Left hindlimb (tissue), 1 donor: ENCODE results near the gene KRT15.
"Not testable (repeated sequence)": the region's sequence is repeated elsewhere in the genome, so short reads cannot be mapped to it uniquely, and the experiment has no call there.

Experiments used
- DNase-seq: peaks from one replicate; pipeline ENCODE4 v3.0.0-alpha.2; 2018

The KRT15 gene

DNA sequence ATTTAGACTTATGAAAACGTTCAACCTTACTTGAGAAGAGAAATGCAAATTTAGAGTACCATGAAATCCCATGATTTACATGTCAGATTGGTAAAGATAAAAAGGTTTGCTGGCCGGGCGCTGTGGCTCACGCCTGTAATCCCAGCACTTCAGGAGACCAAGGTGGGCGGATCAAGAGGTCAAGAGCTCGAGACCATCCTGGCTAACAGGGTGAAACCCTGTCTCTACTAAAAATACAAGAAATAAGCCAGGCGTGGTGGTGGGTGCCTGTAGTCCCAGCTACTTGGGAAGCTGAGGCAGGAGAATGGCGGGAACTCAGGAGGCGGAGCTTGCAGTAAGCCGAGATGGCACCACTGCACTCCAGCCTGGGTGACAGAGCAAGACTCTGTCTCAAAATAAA lies 24.1 kb upstream of the KRT15 start:
- not testable (repeated sequence) for DNase-seq

DNA sequence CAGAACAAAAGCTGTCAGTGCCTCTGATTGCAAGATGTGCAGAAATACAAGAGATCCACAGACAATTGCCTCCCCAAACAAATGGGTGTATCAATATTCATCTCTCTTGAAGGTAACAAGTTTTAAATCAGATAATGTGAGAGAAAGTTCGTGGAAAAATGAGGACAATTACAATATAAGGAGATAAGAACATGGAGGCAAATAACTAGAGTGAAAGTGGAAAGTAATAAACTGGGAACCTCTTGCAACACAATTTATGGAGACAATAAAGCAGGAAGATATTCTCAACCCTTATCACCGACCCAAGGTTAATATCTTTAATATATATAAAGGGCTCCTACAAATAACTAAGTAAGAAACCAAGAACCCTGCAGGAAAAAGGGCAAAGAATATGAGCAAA lies 23.7 kb upstream of the KRT15 start:
- DNase-seq: no peak

DNA sequence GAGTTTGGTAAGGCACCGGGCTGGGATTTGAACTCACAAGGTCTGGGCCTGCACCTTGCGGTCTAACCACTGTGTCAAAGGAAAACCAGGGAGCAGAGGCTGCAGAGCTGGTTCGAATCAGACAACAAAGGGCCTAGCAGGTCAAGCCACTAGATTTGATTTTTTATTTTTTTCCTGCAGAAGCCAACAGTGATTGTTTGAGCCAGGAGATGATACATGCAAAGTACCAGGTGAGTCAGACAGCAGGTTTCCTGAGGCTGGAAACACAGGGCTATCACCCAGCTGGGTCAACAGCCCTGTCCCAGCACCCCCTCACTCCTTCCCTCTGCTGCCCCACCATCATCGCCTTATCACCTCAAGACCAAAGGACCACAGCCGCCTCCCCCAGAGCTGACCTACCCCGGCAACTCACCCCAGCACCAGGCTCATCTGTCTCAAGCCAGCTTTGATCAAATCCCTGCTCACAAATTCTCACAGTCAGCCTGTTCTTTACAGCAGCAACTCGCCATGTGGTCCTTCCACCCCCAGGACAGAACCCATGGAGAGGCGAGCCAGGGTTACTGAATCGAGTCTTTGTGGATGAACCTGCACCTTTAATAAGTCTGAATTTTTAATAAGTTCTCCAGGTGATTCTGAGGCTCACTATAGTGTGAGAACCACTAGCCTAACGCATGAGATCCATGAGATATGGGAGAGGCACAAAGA lies 22.4 kb upstream of the KRT15 start:
- DNase-seq: no peak

DNA sequence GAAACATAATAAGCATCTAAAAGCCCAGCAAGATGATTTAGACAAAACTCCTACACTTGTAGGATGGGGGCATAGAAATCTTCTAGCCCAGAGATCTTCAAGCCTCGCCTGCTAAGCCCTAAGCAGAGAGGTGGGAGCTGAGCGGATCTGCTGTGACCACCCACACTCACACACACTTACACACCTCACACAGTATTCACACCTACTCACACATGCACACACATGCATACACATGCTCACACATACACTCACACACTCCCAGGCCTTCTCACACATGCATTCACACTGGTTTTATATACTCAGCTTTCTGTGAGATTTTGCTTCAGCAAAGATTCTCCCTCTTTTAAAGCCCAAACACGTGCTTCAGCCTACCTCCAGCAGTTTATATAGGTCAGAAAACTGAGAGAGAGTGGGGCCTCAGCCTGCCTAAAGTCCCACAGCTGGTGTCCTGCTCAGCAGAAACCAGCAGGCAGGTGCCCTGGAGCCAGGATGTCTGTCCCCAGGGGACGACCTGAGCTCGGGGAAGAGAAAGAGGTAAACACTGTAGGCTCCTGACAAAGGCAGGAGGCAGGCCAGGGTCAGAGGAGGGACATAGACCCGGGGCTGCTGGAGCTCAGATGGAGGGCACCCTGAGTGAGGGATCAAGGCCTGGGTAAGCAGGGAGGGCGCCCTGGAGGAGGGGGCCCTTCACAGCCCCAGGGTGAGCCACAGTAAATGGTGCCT lies 21.4 kb upstream of the KRT15 start:
- DNase-seq: no peak

DNA sequence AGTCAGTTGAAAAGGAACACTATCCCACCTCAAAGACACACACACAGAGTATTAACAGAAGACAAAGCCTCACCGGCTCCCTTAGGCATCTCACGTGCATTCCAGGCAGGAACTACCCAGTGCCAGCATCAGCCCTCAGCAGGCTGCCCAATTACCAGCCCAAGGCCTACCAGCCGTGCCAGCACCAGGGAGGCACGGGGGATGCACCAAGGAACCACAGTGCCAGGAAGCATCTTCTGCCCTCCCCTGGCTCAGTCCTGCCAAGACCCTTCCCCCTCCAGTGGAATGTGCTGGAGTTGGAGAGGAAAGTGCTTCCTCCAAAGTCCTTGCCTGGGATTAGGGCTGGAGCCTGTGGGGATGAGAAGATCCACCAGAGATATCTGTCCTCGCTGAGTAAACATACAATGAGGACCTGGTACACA lies 20.4 kb upstream of the KRT15 start:
- DNase-seq: no peak

DNA sequence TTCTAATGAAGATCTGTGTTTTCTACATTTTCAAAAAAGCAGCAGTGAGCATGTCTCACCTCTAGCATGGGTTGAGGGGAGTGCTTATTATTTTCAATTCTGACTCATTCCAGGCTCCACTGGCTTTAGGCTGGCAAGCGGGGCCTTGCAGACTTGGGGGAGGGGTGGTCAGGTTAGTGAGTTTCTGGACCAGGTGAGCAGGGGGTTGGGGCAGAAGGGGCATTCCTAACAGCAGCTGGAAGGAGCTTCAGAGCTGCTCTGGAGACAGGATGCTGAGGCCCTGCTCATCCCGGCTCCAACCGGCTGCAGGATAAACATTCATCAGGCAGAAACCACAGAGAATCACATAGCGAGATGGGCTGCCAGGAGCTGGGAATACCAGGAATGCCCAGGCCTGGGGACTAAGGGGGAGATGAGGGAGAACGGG lies 19.9 kb upstream of the KRT15 start:
- no peak for DNase-seq

DNA sequence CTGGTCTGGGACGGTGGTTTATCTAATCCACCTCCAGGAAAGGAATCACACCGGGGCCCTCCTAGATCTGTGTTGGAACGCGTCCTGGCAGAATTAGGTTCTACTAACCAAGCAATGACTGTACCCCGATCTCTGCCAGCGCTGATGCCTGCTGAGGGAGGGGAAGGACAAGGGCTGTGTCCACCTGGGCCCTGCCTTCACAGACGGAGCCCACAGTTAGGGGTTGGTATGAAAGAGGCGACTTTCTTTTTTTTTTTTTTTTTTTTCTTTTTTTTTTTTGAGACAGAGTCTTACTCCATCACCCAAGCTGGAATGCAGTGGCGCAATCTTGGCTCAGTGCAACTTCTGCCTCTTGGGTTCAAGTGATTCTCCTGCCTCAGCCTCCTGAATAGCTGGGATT lies 19.3 kb upstream of the KRT15 start:
- no peak for DNase-seq

DNA sequence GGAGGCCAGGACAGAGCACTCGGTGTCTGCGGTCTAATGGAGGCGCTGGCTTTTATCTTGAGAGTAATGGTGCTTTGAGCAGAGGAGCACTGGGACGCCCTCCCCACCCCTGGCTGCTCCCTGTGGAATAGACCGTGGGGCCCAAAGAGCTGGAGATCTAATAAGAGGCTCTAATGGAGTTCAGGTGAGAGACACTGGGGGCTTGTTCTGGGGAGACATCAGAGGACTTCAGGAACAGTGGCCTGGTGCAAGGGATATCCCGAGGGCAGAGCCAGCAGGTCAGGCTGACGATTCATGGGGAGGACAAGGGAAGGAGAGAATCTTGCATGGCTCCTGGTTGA lies 18.9 kb upstream of the KRT15 start:
- DNase-seq: no peak

DNA sequence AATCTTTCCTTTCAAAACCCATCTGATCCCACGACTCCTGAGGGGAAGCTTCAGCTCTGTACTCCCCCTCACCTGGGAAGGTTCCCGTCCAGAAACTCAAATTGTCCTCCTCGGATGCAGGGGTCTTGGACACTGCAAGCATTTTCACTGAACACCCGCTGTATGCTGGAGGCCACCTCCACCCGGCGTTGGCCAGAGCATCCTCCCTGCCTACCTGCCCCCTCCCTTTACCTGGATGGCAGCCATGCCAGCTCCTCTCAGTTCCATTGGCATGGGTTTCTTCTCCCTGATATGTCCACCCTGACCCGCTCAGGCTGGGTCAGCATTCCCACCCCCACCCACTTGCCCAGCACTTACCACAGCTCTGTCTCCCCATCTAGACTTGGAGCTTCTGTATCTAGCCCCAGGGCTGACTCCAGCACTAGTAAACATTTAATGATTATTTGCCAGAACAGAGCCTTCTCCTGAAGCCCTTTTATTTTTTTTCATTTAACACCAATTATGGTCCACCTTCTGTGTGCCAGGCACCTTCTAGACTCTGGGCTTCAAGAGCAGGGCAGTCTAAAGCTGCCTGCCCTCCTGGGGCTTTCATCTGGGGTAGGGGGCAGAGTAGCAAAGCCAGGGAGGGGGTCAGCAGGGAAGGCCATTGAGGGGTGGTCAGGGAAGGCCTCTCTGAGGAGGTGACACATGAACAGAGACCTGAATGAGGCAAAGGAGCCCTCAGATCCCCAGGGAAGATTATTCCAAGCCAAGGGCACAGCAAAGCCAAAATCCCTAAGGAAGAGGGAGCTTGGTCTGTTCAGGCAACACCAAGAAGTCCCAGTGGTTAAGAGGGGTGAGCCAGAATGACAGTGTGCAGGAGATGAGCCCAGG lies 18.3 kb upstream of the KRT15 start:
- no peak for DNase-seq

DNA sequence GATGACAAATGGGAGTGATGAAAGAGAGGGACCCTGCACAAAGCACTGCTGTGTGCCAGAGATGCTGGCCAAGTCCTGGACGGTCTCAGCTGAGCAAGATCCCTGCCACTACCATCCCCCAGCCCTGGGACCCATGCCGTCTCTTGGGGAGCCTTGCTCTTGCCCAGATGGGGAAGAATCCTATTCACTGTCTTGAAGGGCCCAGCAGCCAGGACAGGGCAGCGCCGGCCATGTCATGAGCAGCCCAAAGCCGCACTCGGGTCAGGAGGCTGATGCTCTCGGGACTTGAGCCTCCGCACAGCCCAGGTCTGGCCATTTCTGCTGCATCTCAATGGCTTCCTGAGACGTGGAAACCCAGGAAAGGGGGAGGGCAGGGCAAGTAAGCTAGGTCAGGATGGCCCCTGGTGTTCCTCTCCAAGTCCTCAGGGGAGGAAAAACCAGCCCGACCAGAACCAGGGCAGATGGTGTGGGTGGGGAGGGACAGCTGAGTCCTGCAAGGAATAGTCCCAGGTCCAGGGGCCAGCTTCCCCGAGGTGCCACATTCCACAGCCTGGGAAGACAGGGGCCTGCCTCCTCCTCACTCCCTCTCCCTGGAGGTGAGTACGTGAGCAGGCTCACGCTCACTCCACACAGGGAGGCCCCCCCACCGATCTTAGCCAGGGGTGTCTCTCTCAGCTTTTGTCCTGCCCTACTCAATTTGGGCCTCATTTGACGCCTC lies 17.2 kb upstream of the KRT15 start:
- DNase-seq: no peak

DNA sequence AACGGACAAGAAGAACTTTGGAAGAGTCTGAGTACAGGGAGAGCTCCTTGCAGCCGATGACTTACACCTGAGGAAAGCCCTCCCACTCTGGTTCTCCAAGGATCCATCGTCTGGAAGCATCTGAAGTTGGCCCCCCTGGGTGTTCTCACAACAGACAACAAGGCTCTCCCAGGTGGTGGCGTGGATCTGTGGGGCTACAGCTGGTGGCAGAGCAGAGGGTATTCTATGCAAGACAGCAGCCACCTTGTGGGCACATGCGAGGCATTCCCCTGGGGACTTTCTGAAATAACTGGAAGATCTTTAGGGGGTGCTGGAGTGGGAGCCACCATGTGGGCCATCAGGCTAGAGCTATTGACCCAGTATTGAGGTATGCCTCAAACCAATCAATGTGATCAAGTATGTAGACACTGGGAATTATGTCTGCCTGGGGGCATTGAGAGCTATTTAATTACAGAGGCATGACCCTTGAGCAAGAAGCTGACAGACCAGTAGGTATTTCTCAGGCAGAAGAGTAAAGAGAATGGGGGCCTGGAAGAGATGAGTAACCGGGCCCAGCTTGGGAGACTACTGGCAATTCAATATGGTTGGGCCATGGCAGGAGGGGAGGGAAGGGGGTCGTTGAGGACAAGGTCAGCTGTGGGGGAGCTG lies 16.3 kb upstream of the KRT15 start:
- DNase-seq: no peak

DNA sequence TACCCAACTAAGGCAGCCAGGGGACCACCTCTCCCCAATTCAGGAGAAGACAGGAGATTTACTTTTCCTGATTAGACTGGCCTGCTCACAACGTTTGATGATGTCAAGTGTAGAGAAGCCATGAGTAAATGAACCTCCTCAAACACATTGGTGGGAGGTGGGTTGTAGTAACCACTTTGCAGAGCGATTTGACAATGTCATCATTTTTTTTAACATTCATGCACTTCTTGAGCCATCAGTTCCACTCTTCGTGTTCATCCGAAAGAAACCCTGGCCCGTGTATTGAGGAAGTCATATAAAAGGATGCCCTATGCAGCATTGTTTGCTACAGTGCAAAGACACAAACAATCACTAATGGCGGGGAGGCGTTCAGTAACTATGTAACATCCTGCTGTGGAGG lies 14.9 kb upstream of the KRT15 start:
- no peak for DNase-seq

DNA sequence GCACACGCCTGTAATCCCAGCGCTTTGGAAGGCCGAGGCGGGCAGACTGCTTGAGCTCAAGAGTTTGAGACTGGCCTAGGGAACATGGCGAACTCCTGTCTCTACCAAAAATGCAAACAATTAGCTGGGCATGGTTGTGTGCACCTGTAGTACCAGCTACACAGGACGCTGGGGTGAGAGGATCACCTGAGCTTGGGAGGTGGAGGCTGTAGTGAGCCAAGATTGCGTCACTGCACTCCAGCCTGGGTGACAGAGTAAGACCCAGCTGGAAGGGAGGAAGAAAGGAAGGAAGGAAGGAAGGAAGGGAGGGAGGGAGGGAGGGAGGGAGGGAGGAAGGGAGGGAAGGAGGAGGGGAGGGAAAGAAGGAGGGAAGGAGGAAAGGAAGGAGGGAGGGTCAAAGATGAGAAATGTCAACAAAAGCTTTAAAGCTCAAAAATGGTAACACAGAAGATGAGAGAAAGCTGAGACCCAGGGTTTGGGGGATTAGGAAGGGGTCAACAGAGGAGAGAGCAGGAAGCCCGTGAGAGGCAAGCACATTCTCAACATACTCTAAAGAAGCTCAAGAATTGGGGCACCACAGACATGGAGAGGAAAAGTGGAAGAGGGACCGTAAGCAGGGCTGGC lies 14.4 kb upstream of the KRT15 start:
- DNase-seq: no peak

DNA sequence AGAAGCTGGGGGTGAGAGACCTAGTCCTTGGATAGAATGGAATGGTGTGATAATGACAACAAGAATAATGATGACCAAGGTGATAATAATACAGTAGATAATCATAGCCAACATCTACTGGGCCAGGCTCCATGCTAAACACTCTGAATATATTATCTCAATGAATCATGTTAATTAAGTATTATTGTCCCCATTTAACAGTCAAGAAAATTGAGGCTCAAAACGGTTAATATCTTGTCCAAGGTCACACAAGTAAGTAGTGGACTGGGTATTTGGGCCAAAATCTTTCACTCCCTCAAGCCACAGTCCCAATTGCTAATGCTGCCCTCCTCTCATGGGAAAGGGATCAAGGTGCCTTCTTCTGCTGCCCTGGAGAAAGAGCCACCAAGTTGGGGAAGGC lies 13.3 kb upstream of the KRT15 start:
- no peak for DNase-seq

DNA sequence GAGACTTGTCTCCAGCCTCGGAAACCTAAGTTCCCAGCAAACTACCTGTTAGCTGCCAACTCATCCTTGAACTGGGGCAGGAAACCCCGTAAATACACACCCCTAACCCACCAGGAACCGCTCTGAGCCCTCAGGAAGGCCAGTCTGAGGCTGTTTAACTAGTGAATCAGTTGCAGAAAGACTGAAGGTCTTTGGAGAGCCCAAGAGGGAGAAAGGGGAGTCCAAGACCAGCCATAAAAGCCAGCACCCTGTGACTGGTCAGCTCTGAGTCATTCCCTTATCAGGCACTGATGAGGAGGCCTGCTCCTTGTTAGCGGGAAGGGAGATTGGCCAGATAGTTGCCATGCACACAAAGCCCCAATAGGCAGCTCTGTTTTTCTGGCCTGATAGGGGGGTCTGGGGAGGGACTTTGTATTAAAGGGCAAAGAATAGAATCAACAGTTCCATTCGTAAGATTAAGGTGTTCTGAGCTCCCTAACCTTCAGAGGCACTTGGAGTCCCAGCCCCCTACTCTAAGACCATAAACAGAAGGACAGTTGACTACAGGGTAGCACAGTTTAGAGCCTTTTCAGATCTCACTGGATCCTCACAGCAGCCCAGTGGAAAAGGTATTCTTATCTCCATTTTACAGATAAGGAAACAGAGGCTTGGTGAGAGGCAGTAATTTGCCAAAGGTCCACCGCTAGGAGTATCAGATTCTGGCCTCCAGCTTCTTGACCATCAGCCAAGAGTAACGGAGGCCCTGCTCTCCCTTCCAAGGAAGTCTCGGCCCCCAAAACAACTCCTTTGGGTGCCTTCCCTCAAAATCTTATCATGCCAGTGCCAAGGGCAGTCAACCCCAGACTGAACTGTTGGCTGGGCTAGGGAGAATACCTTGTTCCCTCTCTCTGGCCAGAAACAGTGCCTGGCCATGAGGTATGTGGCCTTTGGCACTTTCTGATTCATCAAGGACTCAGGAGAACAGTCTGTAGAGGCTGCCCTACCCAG lies 11.7 kb upstream of the KRT15 start:
- DNase-seq: no peak

DNA sequence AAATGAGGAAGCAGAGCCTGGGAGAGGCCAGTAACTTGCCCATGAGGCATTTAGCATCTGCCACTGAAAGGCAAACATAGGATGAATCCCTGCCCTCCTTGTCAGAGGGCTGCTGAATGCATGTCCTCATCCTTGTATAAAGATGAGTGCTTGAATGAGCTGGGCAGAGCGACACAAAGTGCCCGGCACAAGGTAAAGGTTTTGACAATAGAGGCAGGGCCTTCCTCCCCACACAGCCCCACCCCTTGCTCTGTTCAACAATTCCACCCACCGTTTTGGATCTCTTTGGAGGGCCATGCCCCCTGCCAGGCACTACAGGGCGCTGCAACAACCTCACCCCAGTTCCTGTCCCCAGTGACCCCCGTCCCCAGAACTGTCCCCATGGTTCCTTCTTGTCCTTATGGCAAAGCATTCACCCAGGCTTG lies 10.8 kb upstream of the KRT15 start:
- DNase-seq: no peak

DNA sequence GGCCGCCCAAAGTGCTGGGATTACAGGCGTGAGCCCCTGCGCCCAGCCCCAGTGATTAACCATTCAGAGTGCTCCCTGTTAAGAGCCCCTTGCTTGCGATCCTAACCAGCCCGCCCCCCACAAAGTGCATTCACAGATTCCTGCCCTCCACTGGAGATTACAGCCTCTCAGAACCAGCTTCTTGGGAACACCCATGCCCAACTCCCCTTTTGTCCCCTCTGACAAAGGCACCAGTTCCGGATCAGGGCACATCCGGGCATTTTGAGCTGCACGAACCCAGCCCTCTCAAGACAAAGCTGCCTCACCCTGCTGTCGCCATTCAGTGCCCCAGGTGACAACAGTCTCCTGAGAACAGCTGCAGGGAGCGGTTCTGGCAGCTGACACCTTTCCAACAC lies 10.3 kb upstream of the KRT15 start:
- DNase-seq: no peak

DNA sequence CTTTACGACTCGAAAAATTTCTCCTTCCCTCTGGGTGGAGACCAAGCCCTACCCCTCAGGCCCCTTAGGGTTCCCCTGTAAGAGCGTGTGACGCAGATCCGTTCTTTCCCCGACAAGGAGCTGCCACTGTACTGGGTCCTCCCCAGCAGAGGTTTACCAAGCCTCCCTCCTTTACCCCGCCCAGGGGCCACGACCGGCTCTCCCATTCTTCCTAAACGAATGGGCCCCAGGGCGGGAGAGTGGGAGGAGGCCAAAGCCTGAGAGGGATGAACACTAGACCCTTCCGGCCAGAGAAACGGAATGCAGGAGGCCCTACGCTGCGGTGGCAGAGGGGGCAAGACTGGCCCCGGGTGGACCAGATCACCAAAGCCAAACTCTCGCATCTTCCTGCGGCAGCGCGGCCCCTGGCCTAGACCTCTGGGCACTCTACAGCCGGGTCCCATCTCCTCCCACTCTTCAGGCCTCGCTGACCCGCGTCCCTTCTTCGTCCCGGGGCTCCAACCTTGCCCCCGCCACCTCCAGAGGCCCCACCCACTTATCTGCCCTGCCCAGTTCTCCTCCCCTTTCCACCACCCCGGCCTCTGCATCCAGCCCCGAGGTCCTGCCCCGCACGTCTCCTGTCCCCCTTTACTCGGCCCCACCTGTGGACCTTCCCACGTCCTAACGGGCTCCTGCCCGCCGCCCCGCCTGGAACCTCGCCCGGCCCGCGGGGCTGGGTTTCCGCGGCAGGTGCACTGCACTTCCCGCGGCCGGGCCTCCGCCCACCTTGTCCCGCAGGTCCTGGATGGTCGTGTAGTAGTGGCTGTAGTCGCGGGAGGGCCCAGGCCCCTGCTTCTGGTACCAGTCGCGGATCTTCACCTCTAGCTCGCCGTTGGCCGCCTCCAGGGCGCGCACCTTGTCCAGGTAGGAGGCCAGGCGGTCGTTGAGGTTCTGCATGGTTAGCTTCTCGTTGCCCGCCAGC lies 8.7 kb upstream of the KRT15 start:
- DNase-seq: no peak

DNA sequence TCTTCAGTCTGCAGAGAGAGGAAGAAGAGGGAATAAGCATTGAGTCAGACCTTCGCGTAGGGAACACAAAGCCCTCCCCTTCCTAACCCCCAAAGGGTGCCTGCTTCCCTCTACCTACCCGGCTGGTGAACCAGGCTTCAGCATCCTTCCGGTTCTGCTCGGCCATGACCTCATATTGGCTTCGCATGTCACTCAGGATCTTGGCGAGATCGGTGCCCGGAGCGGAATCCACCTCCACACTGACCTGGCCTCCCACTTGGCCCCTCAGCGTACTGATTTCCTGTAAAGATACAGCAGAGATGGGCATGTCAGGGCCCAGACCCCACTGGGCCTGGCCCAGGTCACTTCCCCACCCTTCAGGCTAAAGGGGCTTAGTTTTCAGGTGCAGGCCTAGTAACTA lies 5.6 kb upstream of the KRT15 start:
- no peak for DNase-seq

DNA sequence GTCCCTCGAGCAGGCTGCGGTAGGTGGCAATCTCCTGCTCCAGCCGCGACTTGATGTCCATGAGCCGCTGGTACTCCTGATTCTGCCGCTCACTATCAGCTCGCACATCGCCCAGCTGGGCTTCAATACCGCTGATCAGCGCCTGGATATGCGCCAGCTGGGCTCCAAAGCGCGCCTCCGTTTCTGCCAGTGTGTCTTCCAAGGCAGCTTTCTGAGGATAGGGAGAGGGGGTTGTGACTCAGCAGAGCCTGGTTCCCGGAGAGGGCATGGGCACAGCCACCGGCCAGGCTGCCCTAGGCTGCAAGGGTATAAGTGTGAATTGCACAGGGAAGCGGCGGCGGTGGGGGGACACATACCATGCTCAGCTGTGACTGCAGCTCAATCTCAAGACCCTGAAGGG lies 5.1 kb upstream of the KRT15 start:
- no peak for DNase-seq
